NCI-H2029 treated with DMSO at 0.1 percent for 48 hours (cell line): Measurements from ENCODE around the gene IFI27.

Experiments
- DNase-seq: peaks from one replicate; lab custom pipeline; 2025; lab: John Stamatoyannopoulos, UW

IFI27 gene

GRCh38 chr14:94125659-94126418 is 15.3 kb downstream of the IFI27 start:
- no peak for DNase-seq

GRCh38 chr14:94126419-94126677 is 15.8 kb downstream of the IFI27 start:
- DNase-seq: no peak

- no peak for DNase-seq
These were observed 16.3 kb downstream of the IFI27 start for GRCh38 chr14:94126800-94127199.

GRCh38 chr14:94127330-94127729 is 16.8 kb downstream of the IFI27 start:
- no peak for DNase-seq

GRCh38 chr14:94128216-94128839 is 17.8 kb downstream of the IFI27 start:
- no peak for DNase-seq

- no peak for DNase-seq
These were observed 18.7 kb downstream of the IFI27 start, which contains the start of gene IFI27L2 for GRCh38 chr14:94129111-94129757. TSS of gene IFI27L2 (minus strand) at chr14:94129604. CDS start at chr14:94129564, 40 bp downstream.

- DNase-seq: no peak
These were observed 19.4 kb downstream of the IFI27 start for GRCh38 chr14:94129758-94130414.

- peak; percentile 49 for DNase-seq
These were observed 21.9 kb downstream of the IFI27 start for GRCh38 chr14:94132285-94132887.

- no peak for DNase-seq
These were observed 24.9 kb downstream of the IFI27 start for GRCh38 chr14:94135476-94135875.

- peak; percentile 28 for DNase-seq
These were observed 26.2 kb downstream of the IFI27 start for GRCh38 chr14:94136575-94137331.

- no peak for DNase-seq
These were observed 27.7 kb downstream of the IFI27 start for GRCh38 chr14:94138251-94138650.

- DNase-seq: no peak
These were observed 28.5 kb downstream of the IFI27 start for GRCh38 chr14:94139006-94139405.

- DNase-seq: no peak
These were observed 28.9 kb downstream of the IFI27 start for GRCh38 chr14:94139421-94139820.

GRCh38 chr14:94142247-94142646 is 31.7 kb downstream of the IFI27 start:
- DNase-seq: no peak

GRCh38 chr14:94142836-94143235 is 32.3 kb downstream of the IFI27 start:
- DNase-seq: no peak

GRCh38 chr14:94143239-94143638 is 32.7 kb downstream of the IFI27 start:
- DNase-seq: no peak

- no peak for DNase-seq
These were observed 33.2 kb downstream of the IFI27 start for GRCh38 chr14:94143711-94144110.

- DNase-seq: no peak
These were observed 34.2 kb downstream of the IFI27 start for GRCh38 chr14:94144765-94145164.

- peak; percentile 55 for DNase-seq
These were observed 35.5 kb downstream of the IFI27 start for GRCh38 chr14:94145902-94146527.

- DNase-seq: no peak
These were observed 42.1 kb downstream of the IFI27 start for GRCh38 chr14:94152676-94153075.

- DNase-seq: no peak
These were observed 43.3 kb downstream of the IFI27 start for GRCh38 chr14:94153750-94154342.
